AG04449 (cell line): ENCODE measurements around the gene CXCL14.

ENCODE experiments used
- CTCF ChIA-PET: fragments of 350-600 bp; formaldehyde crosslinking; extraction: SDS; loops from one replicate; lab custom pipeline; 2021; ENCODE audit warnings: antibody characterized with exemption; lab: Yijun Ruan, JAX
- POLR2A ChIA-PET: fragments of 400-600, 350-600 bp; formaldehyde crosslinking; extraction: SDS; loops from one replicate; lab custom pipeline; 2020; ENCODE audit warnings: antibody characterized with exemption, inconsistent platforms; lab: Yijun Ruan, JAX
- DNase-seq: peaks from one replicate; pipeline ENCODE4 v3.0.0-alpha.2; 2010; ENCODE audit warnings: low read depth, low spot score
- H3K4me3 ChIP-seq: 2 replicates; pipeline ENCODE4 v1.5.1; 2011; ENCODE audit warnings: low read depth, mild to moderate bottlenecking, control low read depth, low read length
- CTCF ChIP-seq: IDR thresholded peaks from one replicate; pipeline ENCODE4 v1.5.1; 2011; ENCODE audit warnings: mild to moderate bottlenecking, moderate library complexity, low read length, control low read depth, inconsistent platforms; ENCODE audit not compliant: insufficient read depth; ENCODE audit errors: missing control alignments

The CXCL14 gene

GRCh38 chr5:135600152-135600570, 21.4 kb upstream of the CXCL14 start:
- ChIA-PET CTCF (no interaction called here), POLR2A (no interaction called here)
- TF ChIP-seq CTCF: no peak
- no peak for DNase-seq
- H3K4me3 ChIP-seq: no peak overlapping the region

- TF ChIP-seq CTCF: no peak
- DNase-seq: no peak
- CTCF ChIA-PET: no interaction called here
- POLR2A ChIA-PET: no interaction called here
- no peak overlapping the region for H3K4me3 ChIP-seq
Measured at GRCh38 chr5:135599421-135600151, 20.8 kb upstream of the CXCL14 start.

GRCh38 chr5:135598691-135599395, 20.1 kb upstream of the CXCL14 start:
- H3K4me3 ChIP-seq: no peak overlapping the region
- ChIA-PET POLR2A (no interaction called here), CTCF (no interaction called here)
- no peak for TF ChIP-seq CTCF
- DNase-seq: no peak

- no peak for TF ChIP-seq CTCF
- POLR2A ChIA-PET: no interaction called here
- DNase-seq: no peak
- no peak overlapping the region for H3K4me3 ChIP-seq
- CTCF ChIA-PET: interaction anchor here (1.1 kb wide), 1 partner anchor 229 kb away, joined by 3 read pairs; no protein-coding TSS in a partner anchor
Measured at GRCh38 chr5:135596788-135597187, 18.0 kb upstream of the CXCL14 start.

DNA sequence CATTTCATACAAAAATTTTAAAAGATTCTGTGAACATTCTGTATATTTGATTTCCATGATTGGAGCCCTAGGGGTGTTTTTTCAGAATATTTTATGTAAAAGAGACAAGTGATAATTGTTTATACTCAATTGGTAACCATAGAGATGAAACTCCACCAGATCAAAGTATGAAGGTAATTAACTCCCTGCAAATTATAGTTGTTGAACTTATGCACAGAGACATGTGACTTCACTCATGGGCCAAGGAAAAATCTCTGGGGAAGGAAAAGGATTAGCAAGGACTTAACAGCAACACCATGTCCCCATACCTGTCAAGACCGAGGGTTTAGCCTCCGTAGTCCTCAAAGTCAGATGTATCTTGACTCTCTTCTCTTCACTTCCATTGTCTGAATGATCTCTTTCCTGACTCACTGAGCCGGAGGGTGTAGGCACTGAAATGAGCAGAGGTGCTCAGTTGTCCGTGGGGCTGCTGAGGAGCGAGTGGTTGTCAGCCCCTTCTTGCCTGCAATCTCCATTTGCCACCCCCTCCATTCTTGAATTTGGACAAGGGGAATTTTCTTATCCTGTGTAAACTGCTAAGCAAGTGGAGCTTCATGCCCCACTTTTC, 17.5 kb upstream of the CXCL14 start:
- ChIA-PET POLR2A (no interaction called here), CTCF (interaction anchor here (1.1 kb wide), 1 partner anchor 230 kb away, joined by 3 read pairs; no protein-coding TSS in a partner anchor)
- no peak for DNase-seq
- no peak for TF ChIP-seq CTCF
- no peak overlapping the region for H3K4me3 ChIP-seq
